ACC112 (cell line): ENCODE results near the gene CSNK1G2.

Experiments used
- H2AFZ ChIP-seq: fragments of 200-600 bp; sonication (generic); one replicate; pipeline ENCODE4 v1.6.0; 2017; ENCODE audit warnings: antibody characterized with exemption, low read length; ENCODE audit not compliant: unreplicated experiment
- H3K27ac ChIP-seq: fragments of 200-600 bp; sonication (generic); 2 replicates; pipeline ENCODE4 v1.5.1; 2014; ENCODE audit warnings: low read depth, mild to moderate bottlenecking, antibody characterized with exemption, low read length, moderate library complexity
- H3K27me3 ChIP-seq: fragments of 200-600 bp; sonication (generic); 2 replicates; pipeline ENCODE4 v1.6.1; 2014; ENCODE audit warnings: mild to moderate bottlenecking, antibody characterized with exemption, low read length, moderate library complexity, mixed read lengths; ENCODE audit not compliant: insufficient read depth
- H3K36me3 ChIP-seq: fragments of 200-600 bp; sonication (generic); 2 replicates; pipeline ENCODE4 v1.6.1; 2016; ENCODE audit warnings: mild to moderate bottlenecking, antibody characterized with exemption, low read length, moderate library complexity, mixed read lengths; ENCODE audit not compliant: insufficient read depth
- H3K4me1 ChIP-seq: fragments of 200-600 bp; sonication (generic); one replicate; pipeline ENCODE4 v1.6.1; 2016; ENCODE audit warnings: low read length, mixed read lengths; ENCODE audit not compliant: insufficient read depth, unreplicated experiment, control insufficient read depth
- H3K4me3 ChIP-seq: fragments of 200-600 bp; sonication (generic); 2 replicates; pipeline ENCODE4 v1.5.1; 2014; ENCODE audit warnings: mild to moderate bottlenecking, low read depth, low read length
- H3K79me2 ChIP-seq: fragments of 200-600 bp; sonication (generic); one replicate; pipeline ENCODE4 v1.6.0; 2016; ENCODE audit warnings: low read length; ENCODE audit not compliant: control insufficient read depth, unreplicated experiment, insufficient read depth

CSNK1G2 gene

GRCh38 chr19:2027361-2027760 lies 86.4 kb downstream of the CSNK1G2 start:
- Histone ChIP-seq H3K27ac (no peak overlapping the region), H3K36me3 (no peaks in the 10 kb centered on the region), H3K27me3 (no peaks in the 10 kb centered on the region), H3K4me1 (peaks cover 17% of the 10 kb centered on the region), H3K4me3 (no peak overlapping the region), H2AFZ (no peak overlapping the region), H3K79me2 (no peaks in the 10 kb centered on the region)
